AG20443 (cell line): ENCODE measurements around the gene CHID1.

Source experiments
- DNase-seq: peaks from one replicate; pipeline ENCODE4 v3.0.0; 2012; ENCODE audit warnings: low spot score, mixed read lengths

Gene CHID1

DNA sequence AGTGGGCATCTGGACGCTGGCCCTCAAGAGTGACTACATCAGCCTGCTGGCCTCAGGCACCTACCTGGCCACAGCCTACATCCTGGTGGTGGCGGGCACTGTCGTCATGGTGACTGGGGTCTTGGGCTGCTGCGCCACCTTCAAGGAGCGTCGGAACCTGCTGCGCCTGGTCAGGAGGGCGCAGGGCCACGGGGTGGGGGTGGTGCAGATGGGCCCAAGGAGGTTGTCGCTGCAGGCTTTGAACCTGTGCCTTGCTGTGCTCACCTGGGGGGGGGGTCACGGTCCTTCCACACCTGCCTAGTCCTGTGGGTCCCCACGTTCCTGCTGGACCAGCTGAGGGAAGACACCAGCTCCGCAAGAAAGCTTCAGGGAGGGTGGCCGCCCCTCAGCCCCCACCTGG is 74.3 kb downstream of the CHID1 start:
- no peak for DNase-seq

DNA sequence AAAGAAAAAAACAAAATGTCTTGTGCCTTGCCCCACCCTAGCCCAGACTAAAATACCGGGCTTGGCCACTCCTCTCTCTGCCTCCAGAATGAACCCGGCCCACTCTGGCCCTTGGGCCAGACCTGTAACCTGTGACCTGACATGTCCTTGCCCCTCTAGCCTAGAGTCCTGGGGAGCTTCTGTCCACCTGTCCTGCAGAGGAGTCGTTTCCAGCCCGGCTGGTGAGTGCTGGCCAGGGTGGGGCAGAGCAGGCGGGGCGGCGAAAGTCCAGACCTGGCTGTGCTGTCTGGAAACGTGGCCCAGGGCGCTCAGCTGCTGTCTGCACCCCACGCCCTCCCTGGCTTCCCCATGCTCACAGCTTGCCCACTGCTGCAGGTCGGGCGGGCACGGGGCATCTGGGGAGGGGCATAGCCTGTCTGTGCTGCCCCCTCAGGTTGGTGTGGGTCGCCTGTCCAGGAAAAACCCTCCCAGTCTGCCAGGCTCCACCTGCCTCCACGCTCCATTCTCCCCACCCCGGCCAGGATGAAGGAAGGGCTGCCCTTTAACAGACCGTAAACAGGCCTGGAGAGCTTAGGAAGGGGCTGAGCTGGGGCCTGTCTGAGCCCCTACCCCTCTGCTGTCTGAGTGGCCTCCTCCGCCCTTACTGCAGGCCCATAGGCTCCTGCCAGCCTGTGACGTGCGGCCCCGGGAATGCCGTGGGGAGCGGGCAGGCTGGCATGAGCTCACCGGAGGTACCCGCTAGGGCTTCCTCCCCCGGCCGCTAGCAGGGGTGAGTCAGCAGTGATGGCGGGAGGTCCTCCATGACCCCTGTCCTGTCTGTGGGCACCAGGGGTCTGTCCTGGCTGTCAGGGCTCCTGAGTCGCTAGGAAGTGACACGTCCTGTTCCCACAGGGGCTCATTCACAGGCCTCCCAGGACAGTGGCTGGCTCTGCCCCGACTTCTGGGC is 76.0 kb downstream of the CHID1 start:
- peak; percentile 71 for DNase-seq

DNA sequence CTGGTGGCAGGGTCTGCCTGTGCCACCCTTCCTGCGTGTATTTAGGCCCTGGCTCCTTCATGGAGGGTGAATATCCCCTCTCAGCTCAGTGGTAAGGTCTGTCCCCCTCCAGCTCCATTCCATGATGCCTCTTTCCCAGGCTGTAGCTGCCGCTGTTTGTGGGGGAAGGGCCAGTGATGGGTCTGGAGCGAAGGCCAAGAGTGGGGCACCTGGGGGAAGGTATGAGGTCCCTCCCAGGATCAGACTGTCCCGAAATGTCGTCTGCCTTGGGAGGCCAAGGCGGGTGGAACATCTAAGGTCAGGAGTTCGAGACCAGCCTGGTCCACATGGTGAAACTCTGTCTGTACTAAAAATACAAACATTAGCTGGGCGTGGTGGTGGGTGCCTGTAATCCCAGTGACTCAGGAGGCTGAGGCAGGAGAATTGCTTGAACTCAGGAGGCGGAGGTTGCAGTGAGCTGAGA is 76.7 kb downstream of the CHID1 start:
- no peak for DNase-seq

DNA sequence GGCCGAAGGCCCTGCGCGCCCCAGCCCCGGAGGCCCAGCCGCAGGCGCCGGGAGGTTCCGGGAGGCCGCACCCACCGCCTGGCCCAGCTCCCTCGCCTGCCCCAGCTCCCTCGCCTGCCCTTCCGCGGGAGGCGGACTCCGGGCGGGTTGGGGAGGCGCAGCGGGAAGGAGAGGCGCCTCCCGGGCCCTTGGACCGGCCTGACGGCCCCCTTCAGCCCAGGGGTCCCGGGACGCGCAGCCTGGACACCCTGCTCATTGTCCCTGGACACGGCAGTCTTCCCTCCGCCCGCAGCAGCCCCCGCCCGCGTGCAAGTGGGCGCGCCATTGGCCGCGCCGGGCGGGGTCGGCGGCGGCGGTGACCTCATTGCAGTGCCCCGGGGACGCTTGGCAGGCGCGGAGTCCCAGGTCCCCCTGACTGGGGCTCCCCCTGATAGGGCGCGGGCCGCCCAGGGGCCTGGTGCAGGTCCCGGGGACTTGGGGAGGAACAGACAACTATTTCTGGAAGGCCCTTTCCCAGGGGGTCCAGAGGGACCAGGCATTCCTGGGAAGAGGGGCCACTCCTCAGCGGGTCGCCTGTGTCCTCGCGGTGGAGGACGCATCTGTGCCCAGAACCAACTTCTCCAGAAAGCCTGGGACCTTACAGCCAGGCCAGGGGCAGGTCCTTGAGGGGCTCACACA is 77.4 kb downstream of the CHID1 start:
- DNase-seq, result peak; percentile 67

DNA sequence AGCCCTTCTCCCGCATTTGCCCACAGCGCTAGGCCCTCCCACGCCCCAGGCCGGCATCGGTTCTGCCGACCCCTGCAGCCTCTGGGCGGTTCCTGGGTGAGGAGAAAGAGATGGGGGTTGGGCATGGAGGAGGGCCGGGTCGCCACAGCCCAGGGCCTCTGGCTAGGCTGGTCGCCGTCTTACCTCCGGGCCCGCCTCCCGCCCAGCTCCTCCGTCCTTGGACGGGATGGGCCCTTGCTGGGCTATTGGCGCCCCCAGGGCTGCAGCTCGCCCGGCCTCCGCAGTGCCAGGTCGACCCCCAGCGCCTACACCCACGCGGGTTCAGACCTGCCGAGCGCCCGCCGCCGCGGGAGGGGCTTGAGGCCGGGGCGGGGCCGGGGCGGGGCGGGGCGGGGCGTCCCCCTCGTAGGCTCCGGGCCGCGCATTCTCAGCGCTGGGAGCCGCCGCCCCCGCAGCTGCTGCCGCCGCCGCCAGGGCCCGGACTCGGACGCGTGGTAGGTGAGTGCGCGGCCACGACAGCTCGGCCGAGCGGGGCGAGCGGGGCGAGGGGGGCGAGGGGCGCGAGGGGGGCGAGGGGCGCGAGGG is 78.0 kb downstream of the CHID1 start, which contains the start of gene CD151:
Gene CD151 (plus strand): TSS at position 424 of the 585 bp plus-strand sequence. CDS start 3,118 bp downstream, outside the sequence.
- DNase-seq, result peak; percentile 84

DNA sequence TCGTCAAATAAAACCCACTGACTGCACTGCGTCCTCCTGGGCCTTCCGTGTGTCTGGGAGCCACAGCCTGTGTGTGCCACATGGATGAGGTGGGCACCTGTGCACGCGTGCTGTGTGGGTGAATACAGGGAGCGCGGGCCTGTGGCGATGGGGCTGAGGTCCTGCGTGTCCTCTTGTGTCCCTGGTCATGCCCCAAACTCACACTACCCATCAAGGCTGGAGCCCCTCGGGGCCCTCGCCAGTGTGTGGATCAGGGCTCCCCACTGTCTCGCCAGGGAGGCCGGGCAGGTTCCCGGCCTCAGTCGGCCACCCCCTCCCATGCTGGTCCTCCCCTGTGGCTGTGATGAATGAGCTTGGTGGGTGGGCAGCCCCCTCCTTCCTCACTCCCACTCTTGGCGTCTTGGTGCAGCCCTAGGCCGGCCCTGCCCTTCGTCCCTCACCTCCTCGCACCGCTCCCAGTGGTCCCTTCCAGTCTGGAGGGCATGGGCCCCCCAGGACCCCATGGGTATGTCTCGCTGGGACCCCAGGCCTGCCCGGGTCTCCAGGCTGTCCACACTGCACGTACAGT is 78.6 kb downstream of the CHID1 start:
- no peak for DNase-seq

DNA sequence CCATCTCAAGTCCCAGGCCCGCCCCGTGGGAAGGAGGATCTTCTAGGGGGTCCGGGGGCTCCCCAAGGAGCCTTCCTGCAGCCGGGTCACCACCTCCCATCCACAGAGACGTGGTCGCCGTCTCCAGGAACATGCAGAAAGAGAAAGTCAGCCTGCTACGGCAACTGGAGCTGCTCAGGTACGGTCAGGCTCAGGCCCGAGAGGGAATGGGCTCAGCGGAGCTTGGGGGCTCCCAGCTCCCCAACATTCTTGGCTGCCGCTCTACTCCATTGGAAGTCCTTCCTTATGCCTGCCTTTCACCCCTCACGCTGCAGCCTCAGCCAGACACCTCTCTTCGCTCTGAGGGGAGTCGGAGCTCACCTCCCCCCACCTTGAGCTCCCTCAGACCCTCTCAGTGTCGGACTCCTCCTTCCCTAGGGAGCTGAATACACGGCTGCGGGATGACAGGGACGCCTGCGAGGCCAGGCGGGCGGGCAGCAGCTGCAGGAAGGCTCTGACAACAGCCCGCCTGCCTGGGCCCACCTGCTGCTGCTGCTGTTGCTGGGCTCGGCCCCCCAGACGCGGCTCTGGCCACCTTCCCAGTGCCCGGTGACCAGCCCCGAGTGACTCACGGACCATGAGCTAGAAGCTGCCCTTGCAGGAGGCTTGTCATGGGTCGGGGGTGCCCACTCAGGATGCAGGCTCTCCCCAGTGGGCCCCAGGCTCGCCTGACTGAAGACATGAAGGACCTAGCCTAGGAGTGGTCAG is 79.3 kb downstream of the CHID1 start:
- DNase-seq, result no peak

DNA sequence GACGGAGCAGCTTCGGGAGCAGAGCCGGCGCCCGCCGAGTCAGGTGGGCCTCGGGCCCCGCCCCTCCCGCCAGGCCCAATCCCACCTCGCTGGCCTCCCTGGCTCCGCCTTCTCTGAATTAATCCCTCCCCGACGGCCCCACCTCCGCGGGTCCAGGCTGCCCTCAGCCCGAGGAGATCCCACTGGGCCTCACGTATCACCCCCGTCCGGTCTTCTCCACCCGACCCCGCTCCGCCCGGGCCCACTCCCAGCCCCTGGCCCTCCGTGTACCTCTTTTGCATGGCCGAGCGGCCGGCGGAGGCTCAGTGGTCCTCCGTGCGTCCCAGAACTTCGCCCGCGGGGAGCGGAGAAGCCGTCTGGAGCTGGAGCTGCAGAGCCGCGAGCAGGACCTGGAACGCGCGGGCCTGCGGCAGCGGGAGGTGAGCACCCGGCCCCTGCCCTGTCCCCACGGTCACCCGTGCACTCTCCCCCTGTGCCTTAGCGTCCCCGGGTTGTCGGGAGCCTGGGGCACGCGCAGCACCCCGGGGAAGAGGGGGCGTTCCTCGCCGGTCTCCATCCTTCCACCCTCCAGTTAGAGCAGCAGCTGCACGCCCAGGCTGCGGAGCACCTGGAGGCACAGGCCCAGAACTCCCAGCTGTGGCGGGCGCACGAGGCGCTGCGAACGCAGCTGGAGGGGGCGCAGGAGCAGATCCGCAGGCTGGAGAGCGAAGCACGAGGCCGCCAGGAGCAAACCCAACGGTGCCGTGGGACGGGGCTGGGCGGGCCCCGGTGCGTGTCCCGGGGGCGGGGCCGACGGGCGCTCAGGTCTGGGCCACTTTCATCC is 80.1 kb downstream of the CHID1 start:
- DNase-seq, result peak; percentile 79

DNA sequence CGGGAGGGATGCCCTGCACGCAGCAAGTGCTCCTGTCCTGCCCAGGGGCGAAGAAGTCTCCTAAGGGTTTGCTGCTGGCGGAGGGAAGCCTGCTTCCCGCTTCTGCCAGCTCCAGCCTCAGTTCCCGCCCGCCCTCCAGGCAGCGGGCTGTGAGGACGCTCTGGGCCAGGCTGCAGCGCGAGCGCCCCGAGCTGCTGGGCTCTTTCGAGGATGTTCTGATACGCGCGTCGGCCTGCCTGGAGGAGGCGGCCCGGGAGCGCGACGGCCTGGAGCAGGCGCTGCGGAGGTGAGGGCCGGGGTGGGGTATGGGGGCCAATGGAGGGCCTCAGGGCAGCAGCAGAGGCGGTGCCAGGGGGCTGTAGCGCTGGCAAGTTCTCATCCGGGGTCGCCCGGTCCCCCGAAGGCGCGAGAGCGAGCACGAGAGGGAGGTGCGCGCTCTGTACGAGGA is 80.7 kb downstream of the CHID1 start:
- DNase-seq, result no peak

DNA sequence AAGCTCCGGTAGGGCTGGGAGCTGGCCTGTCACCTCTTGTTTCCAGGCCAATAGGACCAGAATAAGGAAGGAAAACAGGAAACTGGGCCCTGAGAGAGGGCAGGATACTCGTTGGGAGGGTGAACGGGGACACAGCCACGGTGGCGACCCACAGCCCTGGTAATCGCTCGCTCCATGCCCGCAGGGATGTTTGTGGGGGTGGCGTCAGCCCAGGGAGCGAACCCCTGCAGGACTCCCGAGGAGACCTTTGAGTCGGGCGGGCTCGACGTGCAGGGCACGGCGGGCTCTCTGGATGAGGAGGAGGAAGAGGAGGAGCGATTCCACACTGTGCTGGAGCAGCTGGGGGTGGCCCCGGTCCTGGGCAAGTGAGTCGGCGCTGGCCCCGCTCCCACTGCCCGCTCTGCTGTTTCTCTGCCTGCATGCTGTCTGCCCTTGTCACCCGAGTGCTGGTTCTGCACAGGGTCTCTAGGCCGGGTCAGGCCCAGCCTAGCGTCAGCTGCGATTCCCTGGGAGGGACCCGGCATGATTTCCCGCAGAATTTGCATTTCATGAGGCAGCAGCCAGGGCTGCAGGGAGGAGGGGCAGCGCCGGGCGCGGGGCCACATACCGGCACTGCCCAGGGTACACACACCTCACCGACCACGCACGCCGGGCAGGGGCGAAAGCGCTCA is 81.3 kb downstream of the CHID1 start:
- DNase-seq, result no peak

DNA sequence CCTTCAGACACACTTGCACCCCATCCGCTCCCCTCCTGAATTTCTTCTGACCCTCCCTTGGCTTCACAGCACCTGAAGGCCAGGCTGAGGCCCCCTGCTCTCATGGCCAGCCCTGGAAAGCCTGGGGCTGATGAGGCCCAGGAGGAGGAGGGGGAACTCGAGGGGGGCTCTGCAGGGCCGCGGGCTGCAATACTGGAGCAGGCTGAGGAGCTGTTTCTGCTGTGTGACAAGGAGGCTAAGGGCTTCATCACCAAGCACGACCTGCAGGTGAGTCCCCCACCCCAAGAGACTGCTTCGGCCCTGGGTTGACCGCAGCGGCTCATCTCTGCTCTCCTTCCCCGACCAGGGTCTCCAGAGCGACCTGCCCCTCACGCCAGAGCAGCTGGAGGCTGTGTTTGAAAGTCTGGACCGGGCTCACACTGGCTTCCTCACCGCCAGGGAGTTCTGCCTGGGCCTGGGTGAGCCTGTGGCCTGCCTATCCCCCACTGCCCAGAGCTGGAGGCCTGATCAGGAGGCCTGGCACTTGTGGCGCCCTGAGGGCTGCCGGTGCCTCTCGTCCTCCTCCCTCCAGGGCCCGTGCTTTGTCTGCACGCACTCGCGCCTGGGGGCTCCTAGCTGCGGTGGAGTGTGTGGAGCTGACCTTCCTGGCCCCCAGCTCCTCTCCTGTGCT is 82.0 kb downstream of the CHID1 start:
- DNase-seq, result no peak

DNA sequence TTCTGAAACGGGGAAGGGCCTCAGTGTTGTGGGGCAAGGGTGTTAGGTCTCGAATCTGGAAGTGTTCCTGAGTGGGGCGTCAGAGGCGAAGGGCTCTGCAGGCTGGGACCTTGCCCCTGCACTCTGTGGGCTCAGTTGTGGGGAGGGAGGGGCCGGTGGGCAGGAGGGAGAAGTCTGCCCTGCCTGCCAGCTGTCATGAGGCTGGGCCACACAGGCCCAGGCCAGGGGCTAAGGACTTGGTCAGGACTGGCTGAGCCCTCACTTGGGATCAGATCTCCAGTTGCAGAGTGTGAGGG is 82.8 kb downstream of the CHID1 start, which contains the start of gene CRACR2B:
Gene CRACR2B (plus strand): TSS at position 23 of the 296 bp plus-strand sequence. CDS start 689 bp downstream, outside the sequence.
- DNase-seq, result no peak

DNA sequence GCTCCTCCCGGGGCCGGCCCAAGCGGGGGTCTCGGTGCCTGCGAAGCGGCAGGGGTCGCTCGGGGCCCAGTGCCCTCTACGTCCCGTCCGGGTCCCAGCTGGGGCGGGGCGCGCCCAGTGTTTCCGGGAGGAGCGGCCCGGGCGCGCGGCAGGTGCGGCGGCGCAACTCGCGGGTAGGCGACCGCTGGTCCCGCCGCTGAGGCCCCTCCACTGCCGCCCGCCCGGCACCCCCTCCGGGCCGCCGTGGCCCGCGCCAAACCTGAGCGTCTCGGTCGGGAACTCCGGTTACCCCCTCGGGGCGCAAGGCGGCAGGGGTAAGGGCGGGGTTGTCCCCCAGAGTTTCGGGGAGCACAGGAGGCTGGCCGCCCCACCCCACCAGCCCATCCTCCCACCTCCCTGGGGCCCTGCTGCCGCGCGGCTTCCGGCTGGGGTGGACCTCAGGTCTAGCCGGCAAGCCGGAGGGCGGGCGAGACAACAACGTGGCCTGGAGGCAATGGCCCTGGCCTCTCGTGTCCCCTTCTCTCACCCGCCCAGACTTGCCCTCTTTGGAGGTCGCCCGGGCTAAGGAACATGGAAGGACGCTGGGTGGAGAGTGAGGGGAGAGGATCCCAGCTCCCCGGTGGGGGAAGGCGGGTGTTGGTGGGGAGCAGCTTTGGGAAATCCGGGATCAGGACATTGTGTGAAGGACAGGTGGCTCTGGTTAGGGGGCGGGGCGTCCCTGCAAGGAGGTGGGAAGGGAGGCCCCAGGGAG is 83.3 kb downstream of the CHID1 start:
- no peak for DNase-seq

DNA sequence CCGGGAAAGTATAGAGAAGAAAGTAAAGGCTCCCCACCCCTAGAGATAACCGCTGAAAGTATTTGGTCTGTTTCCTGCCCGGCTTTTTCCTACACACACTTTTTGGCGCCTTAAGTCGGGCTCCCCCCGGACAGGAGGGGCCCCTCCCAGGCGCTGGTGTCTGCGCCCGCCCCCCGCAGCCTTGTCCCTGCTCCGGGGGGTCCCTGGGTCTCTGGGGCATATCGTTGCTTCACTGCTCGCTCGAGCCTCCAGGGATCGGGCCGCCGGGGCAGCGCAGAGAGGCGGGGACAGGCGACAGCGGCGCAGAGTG is 83.8 kb downstream of the CHID1 start:
- no peak for DNase-seq

DNA sequence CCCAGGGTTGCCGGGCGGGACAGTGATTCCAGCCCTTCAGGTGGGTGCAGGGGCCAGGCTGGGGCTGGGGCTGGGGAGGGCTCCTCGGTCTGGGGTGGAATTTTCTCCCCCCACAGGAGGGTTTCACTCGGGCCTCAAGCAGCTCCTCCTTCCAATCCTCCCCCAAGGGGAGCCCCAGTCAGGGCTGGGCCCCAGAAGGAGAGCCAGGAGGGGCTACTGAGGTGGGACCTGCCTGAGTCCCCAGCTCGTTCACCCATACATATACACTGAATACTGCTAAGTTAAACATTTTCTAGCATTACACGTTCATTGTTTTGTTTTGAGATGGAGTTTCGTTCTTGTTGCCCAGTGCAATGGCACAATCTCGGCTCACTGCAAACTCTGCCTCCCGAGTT is 84.4 kb downstream of the CHID1 start:
- DNase-seq, result no peak

DNA sequence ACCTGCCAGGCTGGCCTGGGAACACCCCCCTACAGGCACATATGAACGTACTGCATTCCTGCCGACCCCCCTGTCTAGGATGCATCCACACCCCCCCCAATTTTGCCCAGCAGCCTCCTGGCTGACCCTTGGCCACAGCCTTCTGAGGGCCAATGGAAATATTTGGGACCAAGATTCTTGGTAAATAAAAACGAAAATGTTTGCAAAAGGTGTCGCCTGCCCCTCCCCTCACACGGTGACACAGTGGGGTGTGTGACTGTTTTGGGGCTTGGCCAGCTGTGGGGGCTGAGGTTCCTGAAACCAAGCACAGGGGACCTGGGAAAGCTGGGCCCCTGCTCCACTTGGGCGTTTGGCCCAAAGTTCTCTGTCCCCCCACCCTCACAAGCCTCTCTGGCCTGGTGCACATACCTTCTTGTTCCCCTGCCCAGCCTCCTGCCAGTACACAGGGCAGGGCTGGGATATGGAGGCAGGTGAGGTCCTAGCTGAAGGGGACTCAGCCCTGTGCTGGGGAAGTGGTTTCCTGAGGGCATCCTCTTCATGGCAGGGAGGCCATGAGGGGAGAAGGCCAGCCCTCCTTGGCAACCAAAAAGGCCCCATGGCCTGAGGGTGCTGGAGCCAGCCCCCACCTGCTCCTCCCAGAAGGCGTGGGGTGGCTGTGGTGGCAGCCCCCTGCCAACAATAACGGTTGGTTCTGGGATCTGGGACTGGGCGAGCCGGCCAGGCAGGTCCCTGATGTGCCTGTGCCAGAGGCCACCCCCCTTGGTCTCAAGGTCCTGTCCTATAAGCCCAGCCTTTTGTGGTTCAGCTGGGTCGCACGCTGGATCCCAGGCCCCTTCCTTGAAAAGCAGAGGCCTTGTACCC is 85.0 kb downstream of the CHID1 start:
- DNase-seq, result no peak

DNA sequence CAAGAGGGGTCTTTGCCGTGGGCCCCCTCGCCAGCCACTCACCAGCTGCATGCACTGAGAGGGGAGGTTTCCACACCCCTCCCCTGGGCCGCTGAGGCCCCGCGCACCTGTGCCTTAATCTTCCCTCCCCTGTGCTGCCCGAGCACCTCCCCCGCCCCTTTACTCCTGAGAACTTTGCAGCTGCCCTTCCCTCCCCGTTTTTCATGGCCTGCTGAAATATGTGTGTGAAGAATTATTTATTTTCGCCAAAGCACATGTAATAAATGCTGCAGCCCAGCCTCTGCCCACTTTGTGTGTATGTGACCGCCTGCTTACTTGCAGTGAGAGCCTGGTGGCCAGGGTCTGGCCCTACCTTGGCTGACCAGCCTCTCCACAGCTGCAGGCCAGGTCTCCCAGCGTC is 85.7 kb downstream of the CHID1 start:
- DNase-seq, result no peak

DNA sequence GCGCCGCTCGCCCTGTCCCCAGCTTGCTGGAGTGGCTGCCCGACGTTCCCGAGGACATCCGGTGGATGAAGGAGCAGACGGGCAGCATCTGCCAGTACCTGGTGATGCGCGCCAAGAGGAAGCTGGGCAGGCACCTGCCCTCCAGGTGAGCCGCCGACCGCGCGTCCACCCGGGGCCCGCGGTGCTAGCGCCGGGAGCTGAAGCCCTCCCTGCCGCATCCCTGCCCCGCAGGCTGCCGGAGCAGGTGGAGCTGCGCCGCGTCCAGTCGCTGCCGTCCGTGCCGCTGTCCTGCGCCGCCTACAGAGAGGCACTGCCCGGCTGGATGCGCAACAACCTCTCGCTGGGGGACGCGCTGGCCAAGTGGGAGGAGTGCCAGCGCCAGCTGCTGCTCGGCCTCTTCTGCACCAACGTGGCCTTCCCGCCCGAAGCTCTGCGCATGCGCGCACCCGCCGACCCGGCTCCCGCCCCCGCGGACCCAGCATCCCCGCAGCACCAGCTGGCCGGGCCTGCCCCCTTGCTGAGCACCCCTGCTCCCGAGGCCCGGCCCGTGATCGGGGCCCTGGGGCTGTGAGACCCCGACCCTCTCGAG is 86.2 kb downstream of the CHID1 start:
- no peak for DNase-seq
